OCI-LY7 (cell line): ENCODE data around the gene RBM19. TPM values are rescaled to one million over a fixed set of nuclear protein-coding genes. Genes with fewer than 3 reads are reported as not detected.

Experiments
- BruUV-seq: library from RNA; stranded (reverse); fragments of 400-500 nt; replicated peaks from 2 replicates; lab custom pipeline; 2021; lab: Mats Ljungman, UMichigan
- CTCF ChIA-PET: fragments of 300-600 bp; sonication (Branson Sonifier 250); formaldehyde crosslinking; loops from one replicate; lab custom pipeline; 2022; ENCODE audit warnings: antibody characterized with exemption; ENCODE audit not compliant: unreplicated experiment; lab: Charles Lee
- POLR2A ChIA-PET: fragments of 300-600 bp; sonication (Branson Sonifier 250); formaldehyde crosslinking; loops from one replicate; lab custom pipeline; 2022; ENCODE audit warnings: antibody characterized with exemption; lab: Charles Lee
- DNase-seq: peaks from one replicate; pipeline ENCODE4 v3.0.0-alpha.2; 2015; ENCODE audit warnings: low spot score
- H2AFZ ChIP-seq: fragments of 200-600 bp; sonication (generic), shearing (Covaris generic); 2 replicates; pipeline ENCODE4 v1.6.1; 2014; ENCODE audit warnings: mild to moderate bottlenecking, antibody characterized with exemption, low read length, moderate library complexity
- H3K27ac ChIP-seq: fragments of 200-600 bp; sonication (generic); 2 replicates; pipeline ENCODE4 v1.5.1; 2014; ENCODE audit warnings: mixed run types, low read depth, mild to moderate bottlenecking, moderate library complexity, low read length, inconsistent platforms; ENCODE audit not compliant: poor library complexity, severe bottlenecking
- H3K36me3 ChIP-seq: fragments of 200-600 bp; sonication (generic); 2 replicates; pipeline ENCODE4 v1.6.1; 2014; ENCODE audit warnings: mild to moderate bottlenecking, antibody characterized with exemption, low read length, moderate library complexity, mixed read lengths; ENCODE audit not compliant: insufficient read depth
- H3K4me1 ChIP-seq: fragments of 200-600 bp; sonication (generic); 2 replicates; pipeline ENCODE4 v1.5.1; 2014; ENCODE audit warnings: mild to moderate bottlenecking, low read length; ENCODE audit not compliant: insufficient read depth, poor library complexity, severe bottlenecking
- H3K4me2 ChIP-seq: fragments of 200-600 bp; sonication (generic); 2 replicates; pipeline ENCODE4 v1.6.1; 2014; ENCODE audit warnings: mild to moderate bottlenecking, low read length
- H3K4me3 ChIP-seq: fragments of 200-600 bp; sonication (generic); 2 replicates; pipeline ENCODE4 v1.5.1; 2014; ENCODE audit warnings: mild to moderate bottlenecking, low read depth, low read length; ENCODE audit not compliant: poor library complexity, severe bottlenecking
- H3K79me2 ChIP-seq: fragments of 200-600 bp; sonication (generic); 2 replicates; pipeline ENCODE4 v1.6.1; 2016; ENCODE audit warnings: low read depth, mild to moderate bottlenecking, low read length, moderate library complexity, mixed read lengths; ENCODE audit not compliant: insufficient read depth
- H3K9me2 ChIP-seq: fragments of 200-600 bp; sonication (generic); 2 replicates; pipeline ENCODE4 v1.6.1; 2016; ENCODE audit warnings: mild to moderate bottlenecking, low read length, mixed read lengths; ENCODE audit not compliant: insufficient read depth
- H3K9me3 ChIP-seq: fragments of 200-600 bp; sonication (generic); 2 replicates; pipeline ENCODE4 v1.6.1; 2014; ENCODE audit warnings: mild to moderate bottlenecking, mixed run types, low read length, mixed read lengths
- H4K20me1 ChIP-seq: fragments of 200-600 bp; sonication (generic); 2 replicates; pipeline ENCODE4 v1.6.1; 2014; ENCODE audit warnings: mild to moderate bottlenecking, antibody characterized with exemption, low read length, moderate library complexity, mixed read lengths; ENCODE audit not compliant: insufficient read depth
- EZH2phosphoT487 ChIP-seq: fragments of 200-600 bp; sonication (generic); IDR thresholded peaks from 2 replicates; pipeline ENCODE4 v1.6.1; 2018; ENCODE audit warnings: low read depth, borderline replicate concordance, mild to moderate bottlenecking, mixed run types, antibody characterized with exemption, low read length, moderate library complexity, mixed read lengths
- intact Hi-C: fragments of 100-400 bp; cut with micrococcal nuclease; formaldehyde crosslinking; loops from one replicate; pipeline ENCODE4 v1.10.0; 2022; ENCODE audit not compliant: unreplicated experiment
- total RNA-seq, 2 experiments: library from RNA; depleted of rRNA in 1 of 2; stranded (reverse); fragments of >200 nt in 1 of 2; shearing (Covaris generic) in 1 of 2; gene quantifications; 2 replicates each; pipeline ENCODE4 v1.2.3, GENCODE V29; 2014 to 2022
- TF ChIP-seq, protein P1 (sequence below): fragments of 200-600 bp; sonication (generic); conservative IDR thresholded peaks from 2 replicates; pipeline ENCODE4 v1.5.1; 2014; ENCODE audit warnings: mild to moderate bottlenecking, antibody characterized with exemption, low read length, moderate library complexity, mixed read lengths

Gene RBM19
- total RNA-seq, 2 experiments from 2014 or later, result 37.8 to 46.2 TPM

GRCh38 chr12:113959096-113959495, 7.0 kb downstream of the RBM19 start:
- POLR2A ChIA-PET, result no interaction called here
- Histone ChIP-seq H4K20me1 (no peaks in the 10 kb centered on the region), H3K79me2 (no peaks in the 10 kb centered on the region), H3K4me3 (no peak overlapping the region), H3K4me2 (no peak overlapping the region), H3K9me2 (no peaks in the 10 kb centered on the region), H3K9me3 (no peaks in the 10 kb centered on the region), H2AFZ (no peak overlapping the region), H3K4me1 (no peaks in the 10 kb centered on the region), H3K27ac (no peak overlapping the region), H3K36me3 (peaks cover 69% of the 10 kb centered on the region)
- intact Hi-C loops, result no loop called here
- BruUV-seq, result no TSS peak
- TF ChIP-seq EZH2phosphoT487, result no peak
- TF ChIP-seq, protein P1, sequence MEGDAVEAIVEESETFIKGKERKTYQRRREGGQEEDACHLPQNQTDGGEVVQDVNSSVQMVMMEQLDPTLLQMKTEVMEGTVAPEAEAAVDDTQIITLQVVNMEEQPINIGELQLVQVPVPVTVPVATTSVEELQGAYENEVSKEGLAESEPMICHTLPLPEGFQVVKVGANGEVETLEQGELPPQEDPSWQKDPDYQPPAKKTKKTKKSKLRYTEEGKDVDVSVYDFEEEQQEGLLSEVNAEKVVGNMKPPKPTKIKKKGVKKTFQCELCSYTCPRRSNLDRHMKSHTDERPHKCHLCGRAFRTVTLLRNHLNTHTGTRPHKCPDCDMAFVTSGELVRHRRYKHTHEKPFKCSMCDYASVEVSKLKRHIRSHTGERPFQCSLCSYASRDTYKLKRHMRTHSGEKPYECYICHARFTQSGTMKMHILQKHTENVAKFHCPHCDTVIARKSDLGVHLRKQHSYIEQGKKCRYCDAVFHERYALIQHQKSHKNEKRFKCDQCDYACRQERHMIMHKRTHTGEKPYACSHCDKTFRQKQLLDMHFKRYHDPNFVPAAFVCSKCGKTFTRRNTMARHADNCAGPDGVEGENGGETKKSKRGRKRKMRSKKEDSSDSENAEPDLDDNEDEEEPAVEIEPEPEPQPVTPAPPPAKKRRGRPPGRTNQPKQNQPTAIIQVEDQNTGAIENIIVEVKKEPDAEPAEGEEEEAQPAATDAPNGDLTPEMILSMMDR, result no peak
- no peak for DNase-seq
- CTCF ChIA-PET, result no interaction called here

DNA sequence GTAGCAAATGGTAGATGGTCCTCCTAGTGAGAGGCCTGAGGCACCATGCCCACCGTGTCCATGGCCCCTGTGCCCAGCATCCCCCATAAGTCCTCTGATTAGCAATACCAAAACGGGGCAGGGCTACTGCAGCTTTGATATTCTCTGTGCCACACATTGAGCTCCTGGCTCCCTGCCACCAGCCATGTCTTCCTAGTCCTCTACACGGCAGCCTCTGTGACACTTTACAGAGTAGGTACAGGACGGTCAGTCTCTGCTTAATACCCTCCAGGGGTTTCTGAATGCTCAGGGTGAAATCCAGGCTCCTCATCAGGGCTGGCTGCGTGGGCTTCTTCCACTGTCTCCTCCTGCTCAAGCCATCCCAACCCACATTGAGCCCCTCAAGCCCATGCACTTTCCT, 8.0 kb downstream of the RBM19 start:
- CTCF ChIA-PET, result no interaction called here
- Histone ChIP-seq H3K9me3 (no peaks in the 10 kb centered on the region), H4K20me1 (no peaks in the 10 kb centered on the region), H3K27ac (no peak overlapping the region), H3K9me2 (no peaks in the 10 kb centered on the region), H3K79me2 (no peaks in the 10 kb centered on the region), H3K36me3 (peaks cover 74% of the 10 kb centered on the region), H3K4me2 (no peak overlapping the region), H2AFZ (no peak overlapping the region), H3K4me3 (no peak overlapping the region), H3K4me1 (no peaks in the 10 kb centered on the region)
- intact Hi-C loops, result no loop called here
- POLR2A ChIA-PET, result no interaction called here
- DNase-seq, result no peak
- no TSS peak for BruUV-seq
- TF ChIP-seq, protein P1, result no peak
- TF ChIP-seq EZH2phosphoT487, result no peak

DNA sequence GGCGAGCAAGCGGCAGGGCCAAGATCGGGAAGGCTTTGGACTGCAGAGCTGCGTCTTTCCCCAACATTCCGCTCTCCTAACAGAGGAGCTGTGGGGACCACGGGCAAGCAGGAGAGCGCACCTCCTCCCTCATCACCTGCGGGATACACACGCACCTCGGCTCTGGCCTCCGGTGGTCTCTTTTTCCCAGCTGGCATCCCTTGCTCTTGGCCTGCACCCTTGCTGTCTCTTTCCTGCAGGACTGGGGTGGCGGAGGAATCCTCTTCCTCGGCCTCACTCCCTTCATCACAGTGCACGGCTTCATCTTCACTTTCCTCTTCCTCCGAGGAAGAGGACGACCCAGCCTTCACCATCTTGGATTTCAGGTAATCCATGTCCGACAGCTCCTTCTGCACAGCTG, 8.5 kb downstream of the RBM19 start:
- H3K79me2 ChIP-seq, result no peaks in the 10 kb centered on the region
- no peaks in the 10 kb centered on the region for H3K4me1 ChIP-seq
- no peak for DNase-seq
- H3K4me3 ChIP-seq, result no peak overlapping the region
- intact Hi-C loops, result no loop called here
- no peak overlapping the region for H3K4me2 ChIP-seq
- H4K20me1 ChIP-seq, result no peaks in the 10 kb centered on the region
- no peak for TF ChIP-seq EZH2phosphoT487
- TF ChIP-seq, protein P1, result no peak
- ChIA-PET CTCF (no interaction called here), POLR2A (no interaction called here)
- no TSS peak for BruUV-seq
- H3K36me3 ChIP-seq, result peaks cover 78% of the 10 kb centered on the region
- H3K27ac ChIP-seq, result no peak overlapping the region
- H2AFZ ChIP-seq, result no peak overlapping the region
- H3K9me3 ChIP-seq, result no peaks in the 10 kb centered on the region
- H3K9me2 ChIP-seq, result no peaks in the 10 kb centered on the region
